ENCODE data around the gene SWI5. TPM values are rescaled to one million over a fixed set of nuclear protein-coding genes. Genes with fewer than 3 reads are reported as not detected.
"Not testable (repeated sequence)": the region's sequence is repeated elsewhere in the genome, so short reads cannot be mapped to it uniquely, and the experiment has no call there.

Gene SWI5
- 19.2 and 20.3 TPM in 2 replicates for total RNA-seq

GRCh38 chr9:128276008-128276573 is at the start of gene SWI5:
TSS of gene SWI5 (plus strand) at chr9:128276276.
- H4K20me1 ChIP-seq (ENCODE audit: insufficient read depth, low read length): peaks cover 35% of the 10 kb centered on the region
- H3K4me2 ChIP-seq (ENCODE audit: insufficient read depth, low read length): peak within 1 kb of the TSS; percentile 98
- TF ChIP-seq CTCF (IDR thresholded peaks at IDR 0.05; ENCODE audit: extremely low read depth, low read depth, low read length): no peak
- DNase-seq (ENCODE audit: insufficient read length, low spot score, missing footprints): peak; percentile 97
- H3K79me2 ChIP-seq (ENCODE audit: insufficient read depth, low read length): peaks cover 64% of the 10 kb centered on the region
- H3K4me3 ChIP-seq (ENCODE audit: insufficient read depth, low read length): peak within 1 kb of the TSS; percentile 79
- H3K27me3 ChIP-seq (ENCODE audit: insufficient read depth, low read length): no peaks in the 10 kb centered on the region
- H3K36me3 ChIP-seq (ENCODE audit: insufficient read depth, low read length): peaks cover 25% of the 10 kb centered on the region
- peaks cover 22% of the 10 kb centered on the region for H3K4me1 ChIP-seq (ENCODE audit: insufficient read depth, low read length)
- peak within 1 kb of the TSS; percentile 88 for H3K27ac ChIP-seq (ENCODE audit: low read depth, low read length)
- H2AFZ ChIP-seq (ENCODE audit: low read length): peak within 1 kb of the TSS; percentile 96
- no peaks in the 10 kb centered on the region for H3K9me3 ChIP-seq (ENCODE audit: low read depth, low read length)

- no peaks in the 10 kb centered on the region for H3K9me3 ChIP-seq (ENCODE audit: low read depth, low read length)
- H3K79me2 ChIP-seq (ENCODE audit: insufficient read depth, low read length): no peaks in the 10 kb centered on the region
- no peak for DNase-seq (ENCODE audit: insufficient read length, low spot score, missing footprints)
- H3K4me2 ChIP-seq (ENCODE audit: insufficient read depth, low read length): no peak overlapping the region
- no peak for TF ChIP-seq CTCF (IDR thresholded peaks at IDR 0.05; ENCODE audit: extremely low read depth, low read depth, low read length)
- no peaks in the 10 kb centered on the region for H4K20me1 ChIP-seq (ENCODE audit: insufficient read depth, low read length)
- no peak overlapping the region for H3K27ac ChIP-seq (ENCODE audit: low read depth, low read length)
- H3K27me3 ChIP-seq (ENCODE audit: insufficient read depth, low read length): no peaks in the 10 kb centered on the region
- H3K36me3 ChIP-seq (ENCODE audit: insufficient read depth, low read length): no peaks in the 10 kb centered on the region
- H2AFZ ChIP-seq (ENCODE audit: low read length): no peak overlapping the region
- H3K4me3 ChIP-seq (ENCODE audit: insufficient read depth, low read length): no peak overlapping the region
- H3K4me1 ChIP-seq (ENCODE audit: insufficient read depth, low read length): no peaks in the 10 kb centered on the region
Measured at GRCh38 chr9:128226412-128226801, 49.7 kb upstream of the SWI5 start.

GRCh38 chr9:128230897-128231296 is 45.2 kb upstream of the SWI5 start:
- not testable (repeated sequence) for H3K9me3 ChIP-seq (ENCODE audit: low read depth, low read length); H3K4me2 ChIP-seq (ENCODE audit: insufficient read depth, low read length)

GRCh38 chr9:128231638-128232527 is 44.2 kb upstream of the SWI5 start:
- H3K4me1 ChIP-seq (ENCODE audit: insufficient read depth, low read length): no peaks in the 10 kb centered on the region
- no peak for TF ChIP-seq CTCF (IDR thresholded peaks at IDR 0.05; ENCODE audit: extremely low read depth, low read depth, low read length)
- H3K4me3 ChIP-seq (ENCODE audit: insufficient read depth, low read length): no peak overlapping the region
- H3K4me2 ChIP-seq (ENCODE audit: insufficient read depth, low read length): no peak overlapping the region
- peaks cover 6% of the 10 kb centered on the region for H3K27me3 ChIP-seq (ENCODE audit: insufficient read depth, low read length)
- H3K27ac ChIP-seq (ENCODE audit: low read depth, low read length): no peak overlapping the region
- no peak overlapping the region for H2AFZ ChIP-seq (ENCODE audit: low read length)
- no peaks in the 10 kb centered on the region for H4K20me1 ChIP-seq (ENCODE audit: insufficient read depth, low read length)
- no peaks in the 10 kb centered on the region for H3K79me2 ChIP-seq (ENCODE audit: insufficient read depth, low read length)
- no peak for DNase-seq (ENCODE audit: insufficient read length, low spot score, missing footprints)
- no peaks in the 10 kb centered on the region for H3K9me3 ChIP-seq (ENCODE audit: low read depth, low read length)
- H3K36me3 ChIP-seq (ENCODE audit: insufficient read depth, low read length): no peaks in the 10 kb centered on the region

More at GRCh38 chr9:128230897-128231296, 45.2 kb upstream of the SWI5 start:
- not testable (repeated sequence) for H3K27me3 ChIP-seq (ENCODE audit: insufficient read depth, low read length); H3K36me3 ChIP-seq (ENCODE audit: insufficient read depth, low read length); H3K79me2 ChIP-seq (ENCODE audit: insufficient read depth, low read length); H3K4me3 ChIP-seq (ENCODE audit: insufficient read depth, low read length); H3K27ac ChIP-seq (ENCODE audit: low read depth, low read length); H4K20me1 ChIP-seq (ENCODE audit: insufficient read depth, low read length); DNase-seq (ENCODE audit: insufficient read length, low spot score, missing footprints); H2AFZ ChIP-seq (ENCODE audit: low read length); H3K4me1 ChIP-seq (ENCODE audit: insufficient read depth, low read length)

Data from osteoblast (primary cell).